Kidney (tissue), 14 donors: Measurements from ENCODE around the gene ACOT8. TPM values are rescaled to one million over a fixed set of nuclear protein-coding genes. Genes with fewer than 3 reads are reported as not detected.

Experiments
- DNase-seq, 5 donors: peaks; one replicate each; pipeline ENCODE4 v3.0.0-alpha.2; 2013 to 2020
- FAIRE-seq: peaks from 2 replicates; lab custom pipeline; 2012; peaks lifted over from hg19 to GRCh38; lab: Jason Lieb, UNC
- H3K27ac ChIP-seq, 2 donors: one replicate each; pipeline ENCODE4 v1.7.0; 2013; ENCODE audit warnings: low read depth in 2 of 2, low read length in 2 of 2, inconsistent platforms in 1 of 2
- H3K27me3 ChIP-seq: one replicate; pipeline ENCODE4 v1.7.1; 2013; ENCODE audit warnings: low read length, inconsistent platforms; ENCODE audit not compliant: control insufficient read depth, insufficient read depth
- H3K36me3 ChIP-seq, 3 donors: one replicate each; pipeline versions ENCODE4 v1.7.0 to v1.7.1; 2013; ENCODE audit warnings: low read length in 3 of 3, control low read depth in 1 of 3, inconsistent platforms in 1 of 3; ENCODE audit not compliant: insufficient read depth in 3 of 3, control insufficient read depth in 2 of 3
- H3K4me1 ChIP-seq, 3 donors: one replicate each; pipeline versions ENCODE4 v1.7.0 to v1.7.1; 2013; ENCODE audit warnings: low read length in 3 of 3, inconsistent platforms in 1 of 3, low read depth in 1 of 3; ENCODE audit not compliant: control insufficient read depth in 2 of 3, insufficient read depth in 2 of 3
- H3K4me3 ChIP-seq, 3 donors: one replicate each; pipeline versions ENCODE4 v1.7.0 to v1.8.1; 2013; ENCODE audit warnings: low read length in 3 of 3, control low read depth in 1 of 3, inconsistent platforms in 1 of 3
- H3K9ac ChIP-seq, 3 donors: one replicate each; pipeline versions ENCODE4 v1.7.0 to v1.7.1; 2013; ENCODE audit warnings: low read length in 3 of 3, control low read depth in 1 of 3, inconsistent platforms in 1 of 3
- H3K9me3 ChIP-seq, 3 donors: one replicate each; pipeline versions ENCODE4 v1.7.0 to v1.7.1; 2013; ENCODE audit warnings: low read length in 3 of 3, control low read depth in 1 of 3, inconsistent platforms in 1 of 3; ENCODE audit not compliant: control insufficient read depth in 2 of 3, insufficient read depth in 1 of 3
- intact Hi-C: fragments of 100-400 bp; cut with DNase I; formaldehyde crosslinking; loops from one replicate; pipeline ENCODE4 v1.11.1; 2022
- polyA plus RNA-seq: library from polyadenylated mRNA; stranded (reverse); fragments of 350-450 nt; fragmentation: Illumina TruSeq; extraction: RNeasy Lipid Tissue Mini Kit (QIAGEN cat#74804); gene quantifications from one replicate; pipeline ENCODE4 v1.2.3, GENCODE V29; 2014; ENCODE audit warnings: low read depth, low replicate concordance; ENCODE audit not compliant: insufficient read depth
- total RNA-seq: library from RNA; stranded (reverse); fragmentation: NEBNext Ultra II Directional; extraction: Animal tissue kit (Norgen Biotek cat#: 25700); gene quantifications from one replicate; pipeline ENCODE4 v1.2.1, GENCODE V29; 2021
- TF ChIP-seq, protein P1 (sequence below): IDR thresholded peaks from 3 replicates; pipeline ENCODE4 v1.5.1; 2012; ENCODE audit warnings: mild to moderate bottlenecking, moderate library complexity, borderline replicate concordance; ENCODE audit not compliant: insufficient read depth; ENCODE audit errors: extremely low read depth
- donor health status: control.
- donor health status: control.
- donor health status: control.
- donor health status: control.
- donor health status: control.
- donor health status: DM: yes; HTN: yes; CAD: no.
- donor health status: Normal renal cell carcinoma (clear cell type).

Gene ACOT8
- total and polyA plus RNA-seq, 2 donors from 2014 or later = 22.1 to 71.0 TPM

- FAIRE-seq = no peak
These were observed 25.4 kb upstream of the ACOT8 start for GRCh38 chr20:45882469-45883099.

DNA sequence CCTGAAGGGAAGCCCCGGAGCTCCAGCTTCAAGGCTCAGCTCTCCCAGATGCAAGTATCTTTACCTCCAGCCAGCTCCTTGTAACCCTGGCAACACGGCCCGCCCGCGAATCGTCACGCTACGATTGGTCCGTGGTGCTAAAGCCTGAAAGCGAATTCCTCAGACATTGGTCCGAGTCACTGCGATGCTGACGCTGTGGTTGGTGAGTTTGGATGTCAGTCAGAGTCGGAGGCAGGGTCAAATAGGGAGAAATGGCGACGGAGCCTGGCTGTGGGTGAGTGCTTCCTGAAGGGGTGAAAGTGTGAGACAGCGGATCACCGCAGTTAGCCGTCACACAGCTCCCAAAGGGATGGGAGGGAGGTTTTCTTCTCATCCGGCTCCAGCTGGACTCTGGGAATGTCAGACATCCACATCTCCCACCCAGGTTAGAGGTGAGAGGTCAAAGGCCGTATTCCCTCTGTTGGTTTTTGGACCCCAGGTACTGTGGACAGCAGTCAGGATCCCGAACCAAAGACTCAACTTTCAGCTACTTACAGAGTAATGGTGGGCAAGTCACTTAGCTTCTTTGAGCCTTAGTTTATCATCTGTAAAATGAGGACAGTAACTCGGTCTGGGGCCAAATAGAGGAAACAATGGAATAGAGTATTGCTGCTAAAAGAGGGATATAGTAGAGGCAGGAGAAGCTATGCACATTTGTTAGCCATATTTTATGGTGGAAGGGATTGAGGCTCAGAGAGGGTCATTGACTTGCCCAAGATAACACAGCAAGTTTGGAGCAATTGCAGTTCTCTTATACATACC, 24.0 kb upstream of the ACOT8 start, which contains the start of gene ZSWIM1:
Gene ZSWIM1, plus strand, starts transcription at position 240 of the 801 bp plus-strand sequence. CDS start 1,366 bp downstream, outside the sequence.
- peak within 1 kb of the TSS; percentile 81 to 97 (median 83) for H3K4me3 ChIP-seq
- H3K4me1 ChIP-seq = peaks cover 0 to 7% (median 0%) of the 10 kb centered on the region in 3 donors
- no peaks in the 10 kb centered on the region for H3K9me3 ChIP-seq
- H3K9ac ChIP-seq = peak within 1 kb of the TSS; percentile 68 to 99 (median 92)
- peak; percentile 98 for FAIRE-seq
- intact Hi-C loops = no loop called here
- TF ChIP-seq, protein P1, sequence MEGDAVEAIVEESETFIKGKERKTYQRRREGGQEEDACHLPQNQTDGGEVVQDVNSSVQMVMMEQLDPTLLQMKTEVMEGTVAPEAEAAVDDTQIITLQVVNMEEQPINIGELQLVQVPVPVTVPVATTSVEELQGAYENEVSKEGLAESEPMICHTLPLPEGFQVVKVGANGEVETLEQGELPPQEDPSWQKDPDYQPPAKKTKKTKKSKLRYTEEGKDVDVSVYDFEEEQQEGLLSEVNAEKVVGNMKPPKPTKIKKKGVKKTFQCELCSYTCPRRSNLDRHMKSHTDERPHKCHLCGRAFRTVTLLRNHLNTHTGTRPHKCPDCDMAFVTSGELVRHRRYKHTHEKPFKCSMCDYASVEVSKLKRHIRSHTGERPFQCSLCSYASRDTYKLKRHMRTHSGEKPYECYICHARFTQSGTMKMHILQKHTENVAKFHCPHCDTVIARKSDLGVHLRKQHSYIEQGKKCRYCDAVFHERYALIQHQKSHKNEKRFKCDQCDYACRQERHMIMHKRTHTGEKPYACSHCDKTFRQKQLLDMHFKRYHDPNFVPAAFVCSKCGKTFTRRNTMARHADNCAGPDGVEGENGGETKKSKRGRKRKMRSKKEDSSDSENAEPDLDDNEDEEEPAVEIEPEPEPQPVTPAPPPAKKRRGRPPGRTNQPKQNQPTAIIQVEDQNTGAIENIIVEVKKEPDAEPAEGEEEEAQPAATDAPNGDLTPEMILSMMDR = no peak
- peak within 1 kb of the TSS; percentile 75 to 89 for H3K27ac ChIP-seq
- no peaks in the 10 kb centered on the region for H3K27me3 ChIP-seq
- DNase-seq = peak; percentile 99 to 100 (median 100)
- H3K36me3 ChIP-seq = peaks cover 4 to 28% (median 18%) of the 10 kb centered on the region in 3 donors

More at GRCh38 chr20:45882469-45883099, 25.4 kb upstream of the ACOT8 start:
- peaks cover 0 to 7% (median 0%) of the 10 kb centered on the region in 3 donors for H3K4me1 ChIP-seq
- intact Hi-C loops = no loop called here
- no peaks in the 10 kb centered on the region for H3K27me3 ChIP-seq
- H3K9me3 ChIP-seq = no peaks in the 10 kb centered on the region
- TF ChIP-seq, protein P1 = no peak
- peak in 1 of 5 donors; percentile 52 for DNase-seq
- no peak overlapping the region for H3K9ac ChIP-seq
- H3K4me3 ChIP-seq = no peak overlapping the region
- H3K27ac ChIP-seq = no peak overlapping the region
- H3K36me3 ChIP-seq = peaks cover 4 to 20% (median 15%) of the 10 kb centered on the region in 3 donors

DNA sequence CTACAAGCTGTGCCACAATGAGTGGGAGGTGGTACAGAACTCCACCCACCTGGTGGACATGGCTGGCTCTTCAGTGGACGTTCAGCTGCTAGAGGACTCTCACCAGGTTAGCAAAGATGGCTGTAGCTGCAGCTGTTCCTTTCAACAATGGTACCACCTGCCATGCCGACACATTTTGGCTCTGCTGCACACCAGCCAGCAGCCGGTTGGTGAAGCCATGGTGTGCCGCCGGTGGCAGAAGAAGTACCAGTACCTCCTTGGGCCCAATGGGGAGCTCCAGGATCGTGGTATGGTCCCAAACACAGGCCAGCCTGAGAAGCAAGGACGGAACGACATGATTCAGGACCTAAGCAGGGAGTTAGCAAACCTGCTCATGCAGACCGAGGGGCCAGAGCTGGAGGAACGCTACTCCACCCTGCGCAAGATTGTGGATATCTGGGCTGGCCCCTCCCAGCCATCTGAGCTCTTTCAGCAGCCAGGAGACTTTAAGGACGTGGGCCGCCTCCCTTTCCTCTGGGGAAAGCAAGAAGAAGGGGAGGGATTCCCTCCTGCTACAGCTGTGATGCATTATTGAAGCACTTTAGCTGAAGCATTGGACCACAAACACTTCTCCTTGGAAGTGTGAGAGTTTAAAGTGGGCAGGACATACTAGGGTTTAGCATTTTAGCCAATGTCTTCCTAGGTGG, 21.0 kb upstream of the ACOT8 start:
- Histone ChIP-seq H3K4me1 (peaks cover 0 to 3% (median 0%) of the 10 kb centered on the region in 3 donors), H3K36me3 (peaks cover 2 to 20% (median 14%) of the 10 kb centered on the region in 3 donors), H3K27ac (no peak overlapping the region), H3K4me3 (no peak overlapping the region), H3K27me3 (no peaks in the 10 kb centered on the region), H3K9ac (no peak overlapping the region), H3K9me3 (no peaks in the 10 kb centered on the region)
- FAIRE-seq (no peak), DNase-seq (peak in 1 of 5 donors; percentile 43)
- TF ChIP-seq, protein P1 = no peak
- intact Hi-C loops = no loop called here
